Sigmoid colon (tissue), 7 donors: ENCODE results near the gene PPP1R16B. TPM values are rescaled to one million over a fixed set of nuclear protein-coding genes. Genes with fewer than 3 reads are reported as not detected.
A peak's percentile ranks its signal among the peaks of the same experiment; 100 is the strongest.

ENCODE experiments used
- DNase-seq: peaks from one replicate; pipeline ENCODE4 v3.0.0-alpha.2; 2019
- H3K27ac ChIP-seq, 4 donors: fragments of 200-600 bp; sonication (generic); one replicate each; pipeline ENCODE4 v1.5.1; 2016 to 2019; ENCODE audit warnings: mild to moderate bottlenecking in 1 of 4
- H3K27me3 ChIP-seq, 3 donors: fragments of 200-600 bp; sonication (generic); one replicate each; pipeline ENCODE4 v1.5.1; 2019; ENCODE audit warnings: mild to moderate bottlenecking in 1 of 3
- H3K36me3 ChIP-seq, 4 donors: fragments of 200-600 bp; sonication (generic); one replicate each; pipeline ENCODE4 v1.5.1; 2016 to 2019
- H3K4me1 ChIP-seq, 4 donors: fragments of 200-600 bp; sonication (generic); one replicate each; pipeline ENCODE4 v1.5.1; 2017 to 2019
- H3K4me3 ChIP-seq, 4 donors: fragments of 200-600 bp; sonication (generic); one replicate each; pipeline ENCODE4 v1.5.1; 2017 to 2019; ENCODE audit warnings: mild to moderate bottlenecking in 2 of 4, moderate library complexity in 1 of 4
- H3K9me3 ChIP-seq, 4 donors: fragments of 200-600 bp in 3 of 4; sonication (generic) in 3 of 4; one replicate each; pipeline versions ENCODE4 v1.5.1 to v1.6.1; 2013 to 2019
- CTCF ChIP-seq, 4 experiments: fragments of 450-650 bp in 3 of 4; fragments of 200-600 bp in 1 of 4; IDR thresholded peaks; one replicate each; pipeline ENCODE4 v1.5.1; 2016 to 2019; ENCODE audit warnings: antibody characterized with exemption in 4 of 4, mild to moderate bottlenecking in 3 of 4, moderate library complexity in 2 of 4
- EP300 ChIP-seq, 4 donors: sonication (generic); formaldehyde crosslinking; IDR thresholded peaks; one replicate each; pipeline ENCODE4 v1.6.1; 2017; ENCODE audit warnings: antibody characterized with exemption in 4 of 4
- POLR2A ChIP-seq, 2 donors: fragments of 450-650 bp; IDR thresholded peaks; one replicate each; pipeline ENCODE4 v1.6.1; 2016; ENCODE audit warnings: antibody characterized with exemption in 2 of 2, mild to moderate bottlenecking in 2 of 2, moderate library complexity in 2 of 2
- POLR2AphosphoS5 ChIP-seq, 4 donors: sonication (generic); formaldehyde crosslinking; IDR thresholded peaks; one replicate each; pipeline ENCODE4 v1.6.1; 2017; ENCODE audit warnings: antibody characterized with exemption in 4 of 4
- WGBS, 2 donors: extraction: QIAGEN DNeasy Blood & Tissue Kit; methylation state at CpG; one replicate each; pipeline ENCODE4 v1.1.7; 2013; 5-methylcytosine and 5-hydroxymethylcytosine counted together
- intact Hi-C: fragments of 100-400 bp; cut with DNase I; formaldehyde crosslinking; loops from one replicate; pipeline ENCODE4 v1.15.1; 2023
- polyA plus RNA-seq, 3 donors: library from polyadenylated mRNA; stranded (reverse); fragments of 200-250 nt; gene quantifications; one replicate each; pipeline ENCODE4 v1.2.3, GENCODE V29; 2013
- total RNA-seq, 4 donors: library from RNA; depleted of rRNA; stranded (reverse); fragments of >200 nt; gene quantifications; one replicate each; pipeline ENCODE4 v1.1.0, GENCODE V29; 2016
- donor health status: healthy with polysubstance abuse.
- donor health status: Bipolar disorder and iron deficiency.
- donor health status: healthy.

Gene PPP1R16B
- total and polyA plus RNA-seq, 7 donors, result 0.92 to 21.7 (median 3.6) TPM

GRCh38 chr20:38940644-38941043, 135.1 kb downstream of the PPP1R16B start:
- H3K4me3 ChIP-seq, result no peak overlapping the region
- H3K27me3 ChIP-seq, result no peaks in the 10 kb centered on the region
- H3K4me1 ChIP-seq, result peaks cover 0 to 25% (median 12%) of the 10 kb centered on the region in 4 donors
- H3K9me3 ChIP-seq, result no peaks in the 10 kb centered on the region
- peaks cover 0 to 48% (median 6%) of the 10 kb centered on the region in 4 donors for H3K36me3 ChIP-seq
- intact Hi-C loops, result no loop called here
- DNase-seq, result peak; percentile 6
- 90 to 96% methylated on average over 5 of the region's 5 CpGs for WGBS, 2 donors
- TF ChIP-seq POLR2AphosphoS5 (IDR thresholded peaks at IDR 0.05) (no peak), CTCF (IDR thresholded peaks at IDR 0.05) (no peak), EP300 (IDR thresholded peaks at IDR 0.05) (no peak), POLR2A (IDR thresholded peaks at IDR 0.05) (no peak)
- H3K27ac ChIP-seq, result peak overlapping the region in 3 of 4 donors; percentile 5 to 50 (median 13)

GRCh38 chr20:38941726-38942389, 136.4 kb downstream of the PPP1R16B start:
- no peak for TF ChIP-seq POLR2AphosphoS5 (IDR thresholded peaks at IDR 0.05)
- TF ChIP-seq EP300 (IDR thresholded peaks at IDR 0.05), result no peak
- peak in 1 of 4 experiments; percentile 13 for TF ChIP-seq CTCF (IDR thresholded peaks at IDR 0.05)
- TF ChIP-seq POLR2A (IDR thresholded peaks at IDR 0.05), result no peak
- WGBS, 2 donors, result 86 to 94% methylated on average over 5 of the region's 5 CpGs
- peak; percentile 12 for DNase-seq
- Histone ChIP-seq H3K4me3 (no peak overlapping the region), H3K9me3 (no peaks in the 10 kb centered on the region), H3K36me3 (peaks cover 0 to 53% (median 6%) of the 10 kb centered on the region in 4 donors), H3K27ac (peak overlapping the region in 2 of 4 donors; percentile 13 to 50), H3K4me1 (peaks cover 0 to 16% (median 6%) of the 10 kb centered on the region in 4 donors), H3K27me3 (no peaks in the 10 kb centered on the region)
- intact Hi-C loops, result no loop called here

- WGBS, 2 donors, result 92 to 96% methylated on average over 3 of the region's 3 CpGs
- DNase-seq, result peak; percentile 10
- intact Hi-C loops, result no loop called here
- Histone ChIP-seq H3K36me3 (peaks cover 0 to 71% (median 8%) of the 10 kb centered on the region in 4 donors), H3K27ac (no peak overlapping the region), H3K9me3 (no peaks in the 10 kb centered on the region), H3K4me1 (peaks cover 0 to 6% (median 0%) of the 10 kb centered on the region in 4 donors), H3K4me3 (no peak overlapping the region), H3K27me3 (no peaks in the 10 kb centered on the region)
- TF ChIP-seq POLR2A (IDR thresholded peaks at IDR 0.05) (no peak), POLR2AphosphoS5 (IDR thresholded peaks at IDR 0.05) (no peak), EP300 (IDR thresholded peaks at IDR 0.05) (no peak), CTCF (IDR thresholded peaks at IDR 0.05) (no peak)
Observed at GRCh38 chr20:38945012-38945411, 139.5 kb downstream of the PPP1R16B start.

- DNase-seq, result no peak
- WGBS, 2 donors, result 91% methylated on average over 3 of the region's 3 CpGs
- H3K27ac ChIP-seq, result peak overlapping the region in 2 of 4 donors; percentile 0 to 6
Observed at GRCh38 chr20:38946836-38947235, 141.3 kb downstream of the PPP1R16B start.

More at GRCh38 chr20:38946836-38947235, 141.3 kb downstream of the PPP1R16B start:
- Histone ChIP-seq H3K36me3 (peaks cover 0 to 83% (median 12%) of the 10 kb centered on the region in 4 donors), H3K4me3 (no peak overlapping the region), H3K27me3 (no peaks in the 10 kb centered on the region), H3K4me1 (no peaks in the 10 kb centered on the region), H3K9me3 (no peaks in the 10 kb centered on the region)
- TF ChIP-seq CTCF (IDR thresholded peaks at IDR 0.05), result no peak
- no peak for TF ChIP-seq POLR2AphosphoS5 (IDR thresholded peaks at IDR 0.05)
- no peak for TF ChIP-seq POLR2A (IDR thresholded peaks at IDR 0.05)
- TF ChIP-seq EP300 (IDR thresholded peaks at IDR 0.05), result no peak
- intact Hi-C loops, result no loop called here
